Epithelial cell of proximal tubule (primary cell): ENCODE measurements around the gene OPTN. TPM values are rescaled to one million over a fixed set of nuclear protein-coding genes. Genes with fewer than 3 reads are reported as not detected.
"Not testable (repeated sequence)": the region's sequence is repeated elsewhere in the genome, so short reads cannot be mapped to it uniquely, and the experiment has no call there.

Experiments
- DNase-seq: peaks from one replicate; pipeline ENCODE4 v3.0.0-alpha.2; 2011; ENCODE audit warnings: low read depth
- H3K4me3 ChIP-seq: 2 replicates; pipeline ENCODE4 v1.5.1; 2011; ENCODE audit warnings: low read depth, mild to moderate bottlenecking, low read length
- total RNA-seq: library from RNA; depleted of rRNA; stranded (reverse); fragments of >200 nt; gene quantifications from 2 replicates; pipeline ENCODE4 v1.2.3, GENCODE V29; 2015
- TF ChIP-seq, protein P1 (sequence below): conservative IDR thresholded peaks from 2 replicates; pipeline ENCODE4 v1.5.1; 2012; ENCODE audit warnings: low read depth, mild to moderate bottlenecking, low read length

Gene OPTN
- total RNA-seq, 1 donor from 2014 or later = 64.4 TPM

DNA sequence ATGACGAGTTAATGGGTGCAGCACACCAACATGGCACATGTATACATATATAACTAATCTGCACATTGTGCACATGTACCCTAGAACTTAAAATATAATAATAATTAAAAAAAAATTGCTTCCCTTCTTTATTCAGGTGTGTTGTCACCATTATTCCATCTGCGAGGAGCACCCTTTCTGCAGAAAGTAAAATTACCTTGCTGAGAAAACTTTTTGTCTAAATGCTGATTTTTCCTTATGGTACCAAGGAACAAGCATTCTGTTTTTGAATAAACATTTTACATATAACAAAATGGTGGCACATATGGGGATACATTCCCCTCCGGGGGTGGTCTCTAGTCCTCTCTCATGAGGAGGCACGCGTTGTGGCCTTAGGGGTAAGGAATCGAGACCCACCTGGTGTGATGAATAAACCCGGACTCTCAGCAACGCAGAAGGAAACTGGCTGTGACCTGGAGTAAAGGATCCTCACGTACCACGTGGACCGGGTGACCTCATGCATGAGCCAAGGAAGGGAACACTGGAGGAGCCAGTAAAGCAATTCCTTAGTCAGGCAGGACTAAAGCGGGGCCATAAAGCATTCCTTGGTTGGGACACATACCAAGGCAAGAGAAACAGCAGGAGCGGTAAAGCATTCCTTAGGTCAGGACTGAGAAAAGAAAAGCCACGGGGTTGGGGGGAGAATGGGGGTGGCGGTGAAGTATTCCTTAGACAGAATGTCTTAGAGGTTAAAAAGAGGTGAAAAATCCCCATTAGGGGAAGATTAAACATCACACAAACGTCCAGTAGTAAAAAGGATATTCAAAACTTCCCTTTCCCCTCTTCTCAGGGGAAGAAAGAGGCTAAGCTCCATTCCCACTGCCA is 20.8 kb upstream of the OPTN start:
- no peak for DNase-seq
- TF ChIP-seq, protein P1, sequence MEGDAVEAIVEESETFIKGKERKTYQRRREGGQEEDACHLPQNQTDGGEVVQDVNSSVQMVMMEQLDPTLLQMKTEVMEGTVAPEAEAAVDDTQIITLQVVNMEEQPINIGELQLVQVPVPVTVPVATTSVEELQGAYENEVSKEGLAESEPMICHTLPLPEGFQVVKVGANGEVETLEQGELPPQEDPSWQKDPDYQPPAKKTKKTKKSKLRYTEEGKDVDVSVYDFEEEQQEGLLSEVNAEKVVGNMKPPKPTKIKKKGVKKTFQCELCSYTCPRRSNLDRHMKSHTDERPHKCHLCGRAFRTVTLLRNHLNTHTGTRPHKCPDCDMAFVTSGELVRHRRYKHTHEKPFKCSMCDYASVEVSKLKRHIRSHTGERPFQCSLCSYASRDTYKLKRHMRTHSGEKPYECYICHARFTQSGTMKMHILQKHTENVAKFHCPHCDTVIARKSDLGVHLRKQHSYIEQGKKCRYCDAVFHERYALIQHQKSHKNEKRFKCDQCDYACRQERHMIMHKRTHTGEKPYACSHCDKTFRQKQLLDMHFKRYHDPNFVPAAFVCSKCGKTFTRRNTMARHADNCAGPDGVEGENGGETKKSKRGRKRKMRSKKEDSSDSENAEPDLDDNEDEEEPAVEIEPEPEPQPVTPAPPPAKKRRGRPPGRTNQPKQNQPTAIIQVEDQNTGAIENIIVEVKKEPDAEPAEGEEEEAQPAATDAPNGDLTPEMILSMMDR = no peak
- H3K4me3 ChIP-seq = no peak overlapping the region

DNA sequence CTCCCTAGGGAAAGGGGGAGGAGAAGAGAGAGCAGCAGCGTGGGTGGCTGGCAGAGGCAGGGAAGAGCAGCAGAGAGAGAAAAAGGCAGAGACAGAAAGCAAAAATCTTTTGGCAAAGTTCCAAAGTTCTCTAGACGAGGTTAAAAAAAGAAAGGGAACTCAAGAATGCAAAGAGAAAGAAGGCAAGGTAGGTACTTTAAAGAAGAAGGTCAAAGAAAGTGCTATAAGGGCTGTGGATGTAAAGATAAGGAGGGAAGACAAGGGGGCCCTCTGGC is 20.2 kb upstream of the OPTN start:
- TF ChIP-seq, protein P1 = no peak
- no peak for DNase-seq
- H3K4me3 ChIP-seq = no peak overlapping the region

DNA sequence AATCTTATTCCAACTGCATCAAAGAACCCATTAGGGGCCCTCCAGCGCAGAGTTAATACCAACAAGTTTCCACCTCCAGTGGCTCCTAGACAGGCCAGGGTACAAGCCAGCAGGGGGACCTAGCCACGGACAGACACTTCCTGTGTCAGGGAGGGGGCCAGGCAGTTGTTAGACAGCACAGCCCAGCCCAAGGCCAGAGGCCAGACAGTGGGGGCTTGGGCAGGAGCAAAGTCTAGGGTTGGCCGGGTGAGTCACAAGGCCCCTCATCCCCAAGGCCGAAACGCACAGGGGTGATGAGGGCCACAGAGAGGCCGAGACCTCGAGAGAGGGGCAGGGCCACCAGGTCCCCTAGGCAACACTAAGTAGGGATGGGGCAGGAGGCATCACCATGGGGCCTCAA is 19.3 kb upstream of the OPTN start:
- H3K4me3 ChIP-seq = no peak overlapping the region
- TF ChIP-seq, protein P1 = no peak
- no peak for DNase-seq

DNA sequence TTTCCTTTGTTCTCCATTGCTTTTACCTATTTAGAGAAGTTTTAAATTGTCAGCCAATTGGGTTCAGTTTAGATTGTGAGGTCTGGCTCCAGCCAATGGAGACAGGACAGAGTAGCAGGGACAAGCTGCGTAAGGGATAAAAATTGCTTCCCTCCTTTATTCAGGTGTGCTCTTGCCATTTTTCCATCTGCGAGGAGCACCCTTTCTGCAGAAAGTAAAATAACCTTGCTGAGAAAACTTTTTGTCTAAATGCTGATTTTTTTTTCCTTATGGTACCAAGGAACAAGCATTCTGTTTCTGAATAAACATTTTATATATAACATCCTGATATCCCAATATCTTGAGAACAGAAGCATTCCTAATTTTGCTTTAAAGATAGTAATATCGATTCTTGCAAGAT is 16.3 kb upstream of the OPTN start:
- not testable (repeated sequence) for H3K4me3 ChIP-seq, DNase-seq

DNA sequence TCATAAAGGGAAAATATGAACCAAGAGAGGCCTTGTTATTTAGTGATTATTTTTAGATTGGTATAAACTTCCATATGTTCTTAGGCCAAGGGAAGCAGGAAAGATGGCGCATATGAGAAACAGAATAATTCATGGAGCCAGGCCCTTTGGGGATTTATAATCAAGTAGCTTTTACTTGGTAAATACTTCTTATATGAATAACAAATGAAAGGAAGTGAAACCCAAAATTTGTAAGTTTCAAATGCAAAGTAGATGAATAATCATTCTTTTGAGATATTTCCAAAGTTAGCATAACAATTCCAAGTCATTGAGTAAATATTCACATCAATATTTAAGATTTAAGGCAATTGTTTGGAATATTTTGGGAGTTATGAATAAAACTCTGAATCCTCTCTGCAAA is 13.9 kb upstream of the OPTN start:
- H3K4me3 ChIP-seq = no peak overlapping the region
- TF ChIP-seq, protein P1 = no peak
- DNase-seq = no peak

DNA sequence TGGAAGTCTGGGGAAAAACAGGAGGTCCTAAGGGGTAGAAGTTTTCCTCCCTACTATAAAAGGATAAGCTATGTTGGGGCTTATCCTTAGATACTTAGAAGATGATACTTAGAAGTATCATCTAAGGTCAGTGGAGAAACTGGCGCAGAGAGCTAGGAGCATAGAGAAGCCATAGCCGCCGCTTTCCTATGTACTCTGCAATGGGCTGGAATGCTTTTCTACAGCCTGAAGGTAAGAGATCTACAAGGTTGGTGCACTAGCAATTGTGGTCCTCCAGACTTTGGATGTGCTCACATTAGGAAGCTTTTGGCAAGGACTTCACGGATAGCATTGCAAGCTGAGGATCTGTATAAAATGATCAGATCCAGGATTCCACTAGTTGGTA is 12.4 kb upstream of the OPTN start:
- H3K4me3 ChIP-seq = no peak overlapping the region
- TF ChIP-seq, protein P1 = no peak
- no peak for DNase-seq

DNA sequence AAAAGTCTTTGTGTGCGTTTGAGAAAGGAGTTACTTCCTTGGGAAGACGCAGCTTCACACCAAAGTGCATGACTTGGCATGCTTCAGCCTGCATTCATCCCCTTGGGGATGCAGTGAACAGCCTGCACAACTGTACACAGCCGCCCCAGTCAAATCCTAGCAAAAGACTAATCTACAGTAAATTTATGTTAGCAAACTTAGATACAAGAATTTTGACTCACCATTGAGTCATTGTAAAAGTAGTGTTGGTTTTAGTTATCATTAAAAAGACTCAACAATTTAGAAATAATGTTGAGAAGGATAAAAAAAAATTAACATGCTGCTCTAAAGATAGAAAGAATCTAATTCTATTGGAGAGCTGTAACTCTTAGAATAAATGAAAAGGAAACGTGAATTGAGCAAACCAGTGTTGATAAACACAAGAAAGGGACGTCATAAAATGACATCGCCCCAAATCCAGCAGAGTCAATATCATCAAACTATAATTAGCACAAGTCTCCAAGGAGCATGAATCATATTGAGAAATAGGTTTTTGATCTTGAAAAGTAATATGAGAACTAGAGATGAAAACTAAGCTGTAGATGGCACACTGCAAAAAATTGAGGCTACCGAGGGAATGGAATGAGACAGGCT is 11.9 kb upstream of the OPTN start:
- TF ChIP-seq, protein P1 = no peak
- DNase-seq = no peak
- no peak overlapping the region for H3K4me3 ChIP-seq
